Bone marrow (tissue), 2 donors: ENCODE results near the gene RAB11FIP4.
"Not testable (repeated sequence)": the region's sequence is repeated elsewhere in the genome, so short reads cannot be mapped to it uniquely, and the experiment has no call there.

Experiments
- DNase-seq, 2 donors: peaks; one replicate each; lab custom pipeline; 2025; lab: John Stamatoyannopoulos, UW

The RAB11FIP4 gene

GRCh38 chr17:31431852-31432658, 40.6 kb downstream of the RAB11FIP4 start:
- no peak for DNase-seq

- DNase-seq: peak in 1 of 2 donors; percentile 79
Observed at GRCh38 chr17:31433091-31433790, 41.8 kb downstream of the RAB11FIP4 start.

GRCh38 chr17:31433811-31434726, 42.6 kb downstream of the RAB11FIP4 start:
- no peak for DNase-seq

GRCh38 chr17:31434727-31435050, 43.2 kb downstream of the RAB11FIP4 start:
- no peak for DNase-seq

GRCh38 chr17:31435581-31435980, 44.1 kb downstream of the RAB11FIP4 start:
- DNase-seq: no peak

- no peak for DNase-seq
Observed at GRCh38 chr17:31437720-31438400, 46.4 kb downstream of the RAB11FIP4 start.

- no peak for DNase-seq
Observed at GRCh38 chr17:31439716-31440115, 48.2 kb downstream of the RAB11FIP4 start.

- DNase-seq: no peak
Observed at GRCh38 chr17:31442276-31442675, 50.8 kb downstream of the RAB11FIP4 start.

GRCh38 chr17:31442856-31443255, 51.4 kb downstream of the RAB11FIP4 start:
- not testable (repeated sequence) for DNase-seq

GRCh38 chr17:31443386-31443785, 51.9 kb downstream of the RAB11FIP4 start:
- no peak for DNase-seq

GRCh38 chr17:31444026-31444425, 52.6 kb downstream of the RAB11FIP4 start:
- DNase-seq: no peak

GRCh38 chr17:31446195-31446967, 54.9 kb downstream of the RAB11FIP4 start:
- no peak for DNase-seq

- DNase-seq: no peak
Observed at GRCh38 chr17:31448467-31449077, 57.1 kb downstream of the RAB11FIP4 start.

- no peak for DNase-seq
Observed at GRCh38 chr17:31449111-31449510, 57.6 kb downstream of the RAB11FIP4 start.

- DNase-seq: no peak
Observed at GRCh38 chr17:31449746-31450145, 58.3 kb downstream of the RAB11FIP4 start.

GRCh38 chr17:31452101-31452500, 60.6 kb downstream of the RAB11FIP4 start:
- no peak for DNase-seq

- no peak for DNase-seq
Observed at GRCh38 chr17:31452561-31453110, 61.2 kb downstream of the RAB11FIP4 start.

GRCh38 chr17:31453896-31454295, 62.4 kb downstream of the RAB11FIP4 start:
- DNase-seq: no peak

- no peak for DNase-seq
Observed at GRCh38 chr17:31456814-31457213, 65.3 kb downstream of the RAB11FIP4 start.
